HG03457 (cell line): ENCODE measurements around the gene NR2E1.

Experiments
- ATAC-seq: cut with Tn5 transposase; IDR thresholded peaks from one replicate; pipeline ENCODE4 v1.9.1; 2021; ENCODE audit warnings: moderate number of reproducible peaks; ENCODE audit not compliant: unreplicated experiment

NR2E1 gene

DNA sequence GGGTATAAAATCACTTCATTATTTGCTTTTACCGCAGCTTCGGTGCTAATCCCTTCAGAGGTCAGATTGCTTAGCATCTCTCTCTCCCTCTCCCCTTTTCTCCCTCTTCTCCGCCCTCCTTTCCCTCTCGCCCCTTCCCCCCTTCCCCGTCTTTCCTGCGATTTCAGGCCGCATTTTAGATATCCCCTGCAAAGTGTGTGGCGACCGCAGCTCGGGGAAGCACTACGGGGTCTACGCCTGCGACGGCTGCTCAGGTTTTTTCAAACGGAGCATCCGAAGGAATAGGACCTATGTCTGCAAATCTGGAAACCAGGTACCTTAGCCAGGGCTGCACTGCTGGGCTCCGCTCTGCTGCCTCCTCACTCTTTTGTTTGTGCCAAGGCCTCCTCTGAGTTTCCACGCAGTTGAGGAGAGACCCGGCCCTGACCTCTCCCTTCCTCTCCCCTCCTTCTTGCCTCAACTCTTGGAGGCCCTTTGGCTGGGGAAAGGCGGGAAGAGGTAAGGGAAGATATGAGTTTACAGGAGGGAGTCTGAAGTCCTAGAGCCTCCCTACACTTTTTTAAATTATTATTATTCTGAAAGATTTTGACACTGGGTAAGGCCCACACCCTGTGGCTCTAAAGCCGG is 5.6 kb downstream of the NR2E1 start:
- ATAC-seq: no peak

GRCh38 chr6:108171918-108172516 is 6.2 kb downstream of the NR2E1 start:
- ATAC-seq: no peak

DNA sequence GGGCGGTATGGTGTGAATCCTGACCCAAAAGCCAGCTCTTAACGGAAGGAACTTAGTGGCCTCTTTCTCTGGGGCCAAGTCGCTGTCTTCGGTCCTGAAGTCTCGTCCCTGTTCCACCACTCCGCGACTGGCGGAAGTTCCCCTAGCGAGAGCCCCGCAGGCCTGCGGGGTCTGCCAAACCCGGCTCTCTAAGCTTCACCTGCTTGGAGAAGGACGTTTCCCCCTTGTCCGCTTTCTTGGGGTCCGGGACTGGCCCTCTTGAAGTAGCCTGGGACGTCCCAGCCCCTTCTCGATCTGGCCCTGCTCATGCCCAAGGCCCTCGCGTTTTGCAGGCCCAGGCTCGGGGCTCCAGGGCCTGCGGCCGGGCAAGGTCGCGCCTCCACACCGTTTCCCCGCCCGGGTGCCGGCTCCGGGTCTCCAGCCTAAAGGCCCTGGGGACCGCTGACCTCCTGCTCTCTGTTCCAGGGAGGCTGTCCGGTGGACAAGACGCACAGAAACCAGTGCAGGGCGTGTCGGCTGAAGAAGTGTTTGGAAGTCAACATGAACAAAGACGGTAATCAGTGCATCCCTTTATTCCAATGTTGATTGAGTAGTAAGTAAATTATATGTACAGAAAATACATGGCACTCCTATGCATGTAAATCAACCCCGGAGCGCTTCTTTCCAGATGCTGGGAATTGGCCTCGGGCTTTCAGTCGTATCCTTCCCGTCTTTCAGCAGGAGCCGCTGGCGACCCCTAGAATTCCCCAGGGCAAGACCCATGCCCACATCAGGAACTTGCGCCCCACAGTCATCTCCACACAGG is 8.8 kb downstream of the NR2E1 start:
- ATAC-seq: no peak

DNA sequence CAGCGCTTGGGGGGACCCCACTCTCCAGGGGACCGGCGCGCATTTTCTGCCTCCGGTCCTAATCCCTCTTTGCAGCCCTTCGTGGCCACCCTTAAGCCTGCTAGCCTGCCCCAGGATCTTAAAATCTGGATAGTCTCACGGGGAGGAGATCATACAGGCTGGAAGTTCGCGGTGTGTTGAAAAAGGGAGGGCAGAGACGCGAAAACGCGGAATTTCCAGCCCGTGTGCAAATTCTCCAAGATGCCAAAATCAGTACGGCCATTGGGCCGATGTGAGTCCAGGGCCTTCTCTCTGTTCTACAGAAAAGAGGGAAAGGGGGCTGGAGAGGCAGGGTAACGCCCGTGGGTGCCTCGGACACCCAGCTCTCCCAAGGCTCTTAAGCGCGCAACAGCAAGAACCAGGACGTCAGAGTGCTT is 9.4 kb downstream of the NR2E1 start:
- no peak for ATAC-seq

DNA sequence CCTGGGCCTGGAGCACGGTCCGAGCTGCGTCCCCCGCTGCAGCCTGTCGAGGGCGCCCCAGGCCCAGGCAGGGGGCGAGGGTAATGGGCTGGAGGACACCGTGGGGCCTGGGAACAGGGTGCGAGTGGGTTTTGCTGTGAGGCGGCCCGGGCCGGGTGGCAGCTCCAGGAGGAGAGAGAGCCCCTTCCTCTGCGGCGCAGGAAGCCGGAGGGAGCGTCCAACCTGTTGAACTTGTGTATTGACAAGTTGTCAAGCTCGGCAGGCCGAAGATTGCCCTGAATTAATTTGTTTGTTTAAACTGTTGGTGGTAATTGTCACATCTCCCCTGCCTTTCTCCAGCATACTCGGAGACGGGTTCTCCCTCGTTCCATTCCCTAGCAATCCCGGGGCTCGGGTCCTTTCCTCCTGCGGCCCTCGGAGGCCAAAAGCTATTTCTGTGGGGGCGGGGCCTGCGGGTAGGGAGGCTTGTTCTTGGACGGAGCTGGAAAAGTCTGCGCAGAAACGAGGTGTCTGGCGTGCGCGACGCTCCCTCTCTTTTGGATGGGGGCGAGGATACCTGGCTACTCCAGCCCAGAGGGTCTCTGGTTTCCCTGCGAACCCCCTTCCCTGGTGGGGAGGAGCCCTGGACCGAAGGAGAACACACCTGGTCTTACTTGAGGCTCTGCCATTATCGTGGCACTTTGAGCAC is 9.9 kb downstream of the NR2E1 start:
- ATAC-seq: no peak

DNA sequence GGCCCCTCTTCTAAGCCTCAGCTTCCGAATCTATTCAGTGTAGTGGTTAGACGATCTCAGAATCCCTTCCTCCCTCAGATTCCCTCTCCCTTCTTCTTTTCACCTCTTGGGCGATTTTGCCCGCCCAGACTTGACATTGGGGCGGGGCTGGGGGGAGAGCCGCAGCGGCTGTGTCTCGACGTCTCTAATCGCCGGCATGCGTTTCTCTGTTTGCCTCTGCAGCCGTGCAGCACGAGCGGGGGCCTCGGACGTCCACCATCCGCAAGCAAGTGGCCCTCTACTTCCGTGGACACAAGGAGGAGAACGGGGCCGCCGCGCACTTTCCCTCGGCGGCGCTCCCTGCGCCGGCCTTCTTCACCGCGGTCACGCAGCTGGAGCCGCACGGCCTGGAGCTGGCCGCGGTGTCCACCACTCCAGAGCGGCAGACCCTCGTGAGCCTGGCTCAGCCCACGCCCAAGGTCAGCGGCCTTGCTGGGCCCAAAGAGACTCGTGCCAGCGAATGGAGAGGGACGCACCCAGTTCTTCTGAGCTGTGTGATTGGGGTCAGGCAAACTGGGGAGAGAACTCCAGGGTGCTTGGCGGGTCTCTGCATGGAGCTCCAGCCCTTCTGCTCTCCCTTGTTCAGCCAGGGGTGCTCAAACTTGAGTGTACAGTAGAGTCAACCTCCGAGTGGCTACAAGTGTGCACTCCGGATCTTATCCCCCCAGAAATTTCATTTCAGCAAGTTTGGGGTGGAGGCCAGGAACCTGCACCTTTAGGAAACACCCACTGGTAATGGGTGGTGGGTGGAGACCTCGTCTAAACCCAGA is 10.7 kb downstream of the NR2E1 start:
- ATAC-seq: no peak

- no peak for ATAC-seq
These were observed 13.9 kb downstream of the NR2E1 start for GRCh38 chr6:108179741-108180140.

DNA sequence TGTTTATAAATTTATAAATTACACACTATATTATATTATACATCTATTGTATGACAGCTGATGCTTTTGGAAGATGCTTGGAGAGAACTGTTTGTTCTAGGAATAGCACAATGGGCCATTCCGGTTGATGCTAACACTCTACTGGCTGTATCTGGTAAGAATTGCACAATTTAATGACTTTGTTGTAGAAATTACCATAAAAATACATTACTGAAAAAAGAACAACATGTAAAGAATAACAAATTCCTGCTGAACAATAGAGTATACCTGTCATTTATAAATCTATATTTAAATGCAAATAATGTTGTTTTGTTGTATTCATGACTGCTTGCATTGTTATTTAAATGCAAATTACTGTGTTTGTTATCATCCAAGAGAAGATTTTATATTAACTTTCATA is 14.4 kb downstream of the NR2E1 start:
- no peak for ATAC-seq

- no peak for ATAC-seq
These were observed 15.0 kb downstream of the NR2E1 start for GRCh38 chr6:108180776-108181175.

GRCh38 chr6:108186226-108186625 is 20.4 kb downstream of the NR2E1 start:
- no peak for ATAC-seq

GRCh38 chr6:108187519-108187918 is 21.7 kb downstream of the NR2E1 start:
- ATAC-seq: no peak

DNA sequence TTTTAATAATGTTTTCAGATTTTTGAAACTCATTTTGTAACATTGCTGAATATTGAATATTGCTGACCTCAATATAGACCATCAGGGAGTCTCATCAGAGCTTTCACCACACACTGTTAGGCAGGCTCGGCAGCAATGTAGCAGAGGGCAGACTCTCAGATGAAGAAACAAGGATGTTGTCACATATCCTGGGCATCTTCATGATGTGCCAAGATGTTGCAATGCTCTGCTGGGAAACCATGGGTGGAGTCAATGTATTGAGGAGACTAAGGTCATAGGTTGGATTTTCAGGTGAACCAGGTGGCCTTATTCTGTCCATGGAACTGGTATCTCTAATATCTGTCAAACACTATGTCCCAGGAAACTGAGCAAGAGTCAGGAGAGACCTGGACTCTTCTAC is 27.3 kb downstream of the NR2E1 start:
- ATAC-seq: no peak

DNA sequence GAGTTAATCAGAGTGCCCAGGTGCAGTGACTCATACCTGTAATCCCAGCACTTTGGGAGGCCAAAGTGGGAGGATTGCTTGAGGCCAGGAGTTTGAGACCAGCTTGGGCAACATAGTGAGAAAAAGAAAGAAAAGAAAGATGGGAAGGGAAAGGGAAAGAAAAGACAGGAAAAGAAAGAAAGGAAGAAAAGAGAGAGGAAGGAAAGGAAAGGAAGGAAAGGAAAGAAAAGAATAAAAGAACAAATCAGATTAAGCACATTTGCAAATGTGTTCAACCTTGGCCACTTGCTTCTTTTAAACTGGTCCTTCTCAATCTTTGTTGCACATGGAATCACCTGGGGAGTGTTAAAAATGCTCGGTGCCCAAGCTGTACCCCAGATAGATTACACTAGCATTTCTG is 28.0 kb downstream of the NR2E1 start:
- no peak for ATAC-seq

- no peak for ATAC-seq
These were observed 28.7 kb downstream of the NR2E1 start for GRCh38 chr6:108194503-108194902.

GRCh38 chr6:108195209-108195608 is 29.4 kb downstream of the NR2E1 start:
- no peak for ATAC-seq

DNA sequence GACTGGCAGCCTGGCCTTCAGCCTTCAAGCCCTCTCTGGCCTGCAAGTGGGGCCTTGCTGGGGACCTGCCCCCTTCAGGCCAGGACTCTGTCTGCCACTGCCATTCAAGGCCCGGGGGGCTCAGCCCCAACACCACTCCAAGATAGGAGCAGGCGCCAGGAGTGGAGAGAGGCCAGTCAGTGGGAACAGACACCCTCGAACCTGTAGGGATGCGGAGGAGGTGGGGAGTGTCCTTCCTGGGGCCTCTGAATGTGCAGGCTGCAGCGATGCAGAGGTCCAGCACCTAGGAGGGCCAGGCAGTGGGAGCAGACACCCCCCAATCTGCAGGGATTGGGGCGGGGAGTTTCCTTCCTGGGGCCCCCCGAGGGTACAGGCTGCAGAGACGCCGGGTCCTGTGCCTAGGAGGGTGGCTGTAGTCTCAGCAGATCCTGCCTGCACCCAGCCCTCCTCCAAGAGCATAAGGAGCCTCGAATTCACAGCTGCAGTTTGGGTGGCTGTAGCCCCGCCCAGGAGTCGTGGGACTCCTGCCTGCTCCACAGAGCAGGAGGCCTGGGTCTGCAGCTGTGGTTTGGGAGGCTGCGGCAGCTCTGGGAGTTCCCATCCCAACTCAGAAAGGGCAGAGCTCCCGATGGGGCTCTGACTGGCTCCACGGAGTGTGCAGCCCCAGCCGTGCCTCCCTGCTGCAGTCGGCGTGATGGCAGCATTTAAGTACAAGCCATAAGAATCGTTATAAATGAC is 33.1 kb downstream of the NR2E1 start:
- ATAC-seq: no peak

GRCh38 chr6:108200186-108200585 is 34.4 kb downstream of the NR2E1 start:
- ATAC-seq: no peak

- ATAC-seq: no peak
These were observed 34.8 kb downstream of the NR2E1 start for GRCh38 chr6:108200631-108201030.

DNA sequence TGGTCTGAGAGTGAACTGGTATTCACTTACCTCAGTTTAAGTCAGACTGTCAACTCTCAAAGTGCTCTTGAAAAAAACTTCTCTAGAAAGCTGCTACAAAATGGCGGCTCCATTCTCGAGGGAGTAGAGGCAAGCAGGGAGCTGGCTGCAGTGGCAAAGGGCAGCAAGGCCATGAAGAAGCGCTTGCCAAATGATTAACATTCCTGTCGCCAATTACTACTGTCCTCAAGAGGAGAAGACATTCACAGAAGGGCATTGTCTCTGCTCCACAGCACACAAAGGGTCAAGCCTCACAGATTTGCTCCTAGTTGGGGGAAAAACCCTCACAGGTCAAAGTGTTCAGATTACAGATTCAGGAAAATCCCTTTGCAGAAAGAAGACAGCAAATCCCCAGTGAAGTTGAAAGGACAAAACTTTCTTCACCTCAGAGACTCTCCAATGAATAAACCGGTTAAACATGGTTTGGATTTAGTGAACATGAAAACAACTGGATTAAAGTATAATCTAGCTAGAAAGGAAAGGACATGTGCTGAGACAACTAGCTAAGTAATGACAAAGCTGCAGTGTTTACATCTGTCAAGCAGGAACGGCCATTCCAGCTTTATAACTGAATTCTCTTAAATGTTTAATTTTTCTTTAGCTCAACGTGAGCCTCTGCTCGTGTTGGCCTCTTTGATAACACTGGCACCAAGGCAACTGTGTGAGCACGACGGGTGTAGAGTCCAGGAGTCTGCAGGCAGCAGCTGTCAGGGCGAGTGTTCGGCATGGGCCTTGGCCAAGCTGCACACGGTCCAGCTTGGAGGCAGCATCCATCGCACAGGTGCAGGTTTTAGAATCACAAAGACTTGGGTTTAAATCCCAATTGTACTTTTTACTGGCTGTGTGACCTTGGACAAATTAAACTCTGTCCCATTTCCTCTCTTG is 37.6 kb downstream of the NR2E1 start:
- no peak for ATAC-seq
